Right lobe of liver (tissue), 4 donors: ENCODE measurements around the gene FAM177B.

Experiments used
- CTCF ChIP-seq, 4 donors: fragments of 200-600 bp in 3 of 4; fragments of 450-650 bp in 1 of 4; IDR thresholded peaks; one replicate each; pipeline versions ENCODE4 v1.5.1 to v1.8.0; 2016 to 2022; ENCODE audit warnings: antibody characterized with exemption in 4 of 4, mild to moderate bottlenecking in 2 of 4
- POLR2A ChIP-seq: fragments of 450-650 bp; IDR thresholded peaks from one replicate; pipeline ENCODE4 v1.6.1; 2017; ENCODE audit warnings: antibody characterized with exemption, mild to moderate bottlenecking
- donor health status: DM: no; HTN: no; CAD: no.
- donor health status: DM: no; HTN: no; CAD: no.
- donor health status: DM: no; HTN: yes; CAD: no.

- TF ChIP-seq CTCF (IDR thresholded peaks at IDR 0.05) (no peak), POLR2A (no peak)
These were observed 39.2 kb upstream of the FAM177B start for GRCh38 chr1:222697826-222698225.
